ENCODE data around the gene USP26. TPM values are rescaled to one million over a fixed set of nuclear protein-coding genes. Genes with fewer than 3 reads are reported as not detected.

USP26 gene
- total and polyA plus RNA-seq, 2 experiments from 2014 or later = not detected

DNA sequence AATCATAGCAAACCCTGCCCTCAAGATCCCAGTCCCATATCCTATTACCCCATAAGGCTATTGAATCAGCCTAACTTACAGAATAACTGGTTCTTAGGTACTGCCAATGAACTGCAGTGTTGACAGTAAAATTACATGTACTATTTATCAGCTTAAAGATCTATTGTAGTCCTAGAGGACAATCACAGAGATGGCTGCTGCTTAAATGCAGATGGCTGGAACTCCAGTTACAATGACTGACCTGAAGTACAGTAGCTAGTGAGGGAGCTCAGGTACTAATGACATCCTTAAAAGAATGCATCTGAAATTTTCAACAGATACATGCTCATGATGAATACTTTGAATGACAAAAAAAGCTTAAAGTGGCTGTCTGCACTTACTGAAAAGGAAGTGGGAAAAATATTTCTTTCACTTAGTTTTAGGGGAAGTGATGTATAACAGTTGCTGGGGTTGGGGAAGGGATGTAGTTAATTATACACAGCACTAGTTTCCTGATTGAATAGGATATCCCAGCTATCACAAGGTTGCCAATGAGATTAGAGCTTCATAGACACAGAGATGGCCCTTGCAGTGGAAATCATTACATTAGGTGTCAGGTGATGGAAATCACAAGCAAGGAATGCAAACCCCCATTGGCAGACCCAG, 42.0 kb downstream of the USP26 start:
- Histone ChIP-seq H3K9me3 (ENCODE audit: low read depth) (no peaks in the 10 kb centered on the region), H3K4me3 (no peak overlapping the region), H3K4me1 (ENCODE audit: insufficient read depth) (no peaks in the 10 kb centered on the region), H4K20me1 (ENCODE audit: insufficient read depth) (no peaks in the 10 kb centered on the region), H3F3A (ENCODE audit: insufficient read depth) (no peaks in the 10 kb centered on the region), H3K79me2 (ENCODE audit: insufficient read depth) (no peaks in the 10 kb centered on the region), H3K9me2 (ENCODE audit: insufficient read depth) (no peaks in the 10 kb centered on the region), H3K4me2 (ENCODE audit: unreplicated experiment) (no peak overlapping the region), H3K27ac (no peak overlapping the region), H2AFZ (no peak overlapping the region), H3K27me3 (replicated peaks; ENCODE audit: insufficient read depth) (no peaks in the 10 kb centered on the region), H3K36me3 (ENCODE audit: low read depth) (no peaks in the 10 kb centered on the region), H3K9ac (no peak overlapping the region)
- DNase-seq = no peak
- TF ChIP-seq EZH2 (IDR thresholded peaks at IDR 0.05; ENCODE audit: insufficient read depth, poor library complexity, severe bottlenecking) (no peak), EZH2phosphoT487 (IDR thresholded peaks at IDR 0.05; ENCODE audit: insufficient read depth, low read depth) (no peak)
- in situ Hi-C loops (cut with MboI) = no loop called here

DNA sequence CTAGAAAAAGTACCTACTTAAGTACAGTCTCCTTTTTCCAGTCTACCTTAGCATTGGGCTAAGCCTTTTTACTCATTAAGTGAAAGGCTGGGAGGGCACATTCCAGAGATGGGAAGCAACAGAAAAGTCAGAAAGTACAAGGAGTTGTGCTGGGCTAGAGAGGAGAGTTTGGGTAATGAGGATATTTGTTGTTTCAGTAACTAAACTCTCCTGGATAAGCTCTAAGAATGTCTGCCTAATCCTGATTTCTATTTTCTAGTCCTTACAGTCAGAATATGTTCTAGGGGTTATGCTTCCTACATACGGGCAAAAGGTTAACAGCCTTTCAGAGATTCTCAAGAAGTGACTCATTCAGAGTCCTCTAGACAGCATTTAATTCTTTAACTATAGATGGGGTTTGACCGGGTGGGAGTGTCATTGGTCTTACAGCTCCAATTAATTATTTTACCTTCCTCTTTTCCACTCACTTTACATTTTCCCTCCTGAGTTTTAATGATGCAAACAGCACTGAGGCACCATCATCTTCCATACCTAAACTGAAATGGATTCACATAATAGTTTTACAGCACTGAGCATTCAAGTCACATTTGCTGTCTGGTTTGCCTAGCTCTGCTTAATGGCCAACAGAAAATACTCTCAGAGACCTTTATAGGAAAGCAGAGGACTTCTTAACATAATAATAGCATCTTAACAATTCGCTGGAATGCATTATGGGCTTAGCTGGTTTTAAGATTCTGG, 42.9 kb downstream of the USP26 start:
- Histone ChIP-seq H3K36me3 (ENCODE audit: low read depth) (no peaks in the 10 kb centered on the region), H3K4me2 (ENCODE audit: unreplicated experiment) (no peak overlapping the region), H3F3A (ENCODE audit: insufficient read depth) (no peaks in the 10 kb centered on the region), H3K9me3 (ENCODE audit: low read depth) (no peaks in the 10 kb centered on the region), H2AFZ (no peak overlapping the region), H3K79me2 (ENCODE audit: insufficient read depth) (no peaks in the 10 kb centered on the region), H3K4me3 (no peak overlapping the region), H3K27me3 (replicated peaks; ENCODE audit: insufficient read depth) (no peaks in the 10 kb centered on the region), H3K27ac (no peak overlapping the region), H3K9ac (no peak overlapping the region), H3K4me1 (ENCODE audit: insufficient read depth) (no peaks in the 10 kb centered on the region), H3K9me2 (ENCODE audit: insufficient read depth) (no peaks in the 10 kb centered on the region), H4K20me1 (ENCODE audit: insufficient read depth) (no peaks in the 10 kb centered on the region)
- WGBS, 2 experiments (ENCODE audit: low coverage in 1 of 2, low lambda C conversion rate in 2 of 2, missing lambda C conversion rate in 2 of 2) = 36 to 52% methylated on average over 3 of the region's 3 CpGs
- DNase-seq = no peak
- TF ChIP-seq EZH2phosphoT487 (IDR thresholded peaks at IDR 0.05; ENCODE audit: insufficient read depth, low read depth) (no peak), EZH2 (IDR thresholded peaks at IDR 0.05; ENCODE audit: insufficient read depth, poor library complexity, severe bottlenecking) (no peak)
- in situ Hi-C loops (cut with MboI) = no loop called here

DNA sequence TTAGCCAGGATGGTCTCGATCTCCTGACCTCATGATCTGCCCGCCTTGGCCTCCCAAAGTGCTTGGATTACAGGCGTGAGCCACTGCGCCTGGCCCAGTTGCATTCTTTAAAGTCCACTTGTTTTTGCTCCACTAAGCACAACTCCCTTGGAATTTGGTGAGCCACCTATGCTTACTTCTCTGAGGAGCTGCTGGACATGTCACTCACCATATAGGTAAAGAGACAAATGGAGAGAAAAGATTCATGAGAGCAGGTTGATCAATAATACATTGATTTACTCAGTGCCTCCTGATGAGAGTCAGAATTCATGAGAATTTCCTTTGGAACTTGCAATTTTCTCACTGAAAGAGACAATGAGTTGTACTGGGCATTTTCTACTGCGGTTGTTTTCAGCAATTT, 48.2 kb downstream of the USP26 start:
- no peaks in the 10 kb centered on the region for H3F3A ChIP-seq (ENCODE audit: insufficient read depth)
- H3K4me2 ChIP-seq (ENCODE audit: unreplicated experiment) = no peak overlapping the region
- H3K9me3 ChIP-seq (ENCODE audit: low read depth) = no peaks in the 10 kb centered on the region
- no peak overlapping the region for H3K9ac ChIP-seq
- in situ Hi-C loops (cut with MboI) = no loop called here
- H3K36me3 ChIP-seq (ENCODE audit: low read depth) = no peaks in the 10 kb centered on the region
- no peaks in the 10 kb centered on the region for H3K79me2 ChIP-seq (ENCODE audit: insufficient read depth)
- no peaks in the 10 kb centered on the region for H3K4me1 ChIP-seq (ENCODE audit: insufficient read depth)
- H4K20me1 ChIP-seq (ENCODE audit: insufficient read depth) = no peaks in the 10 kb centered on the region
- 46 to 53% methylated on average over 5 of the region's 5 CpGs for WGBS, 2 experiments (ENCODE audit: low coverage in 1 of 2, low lambda C conversion rate in 2 of 2, missing lambda C conversion rate in 2 of 2)
- no peak overlapping the region for H3K4me3 ChIP-seq
- H3K27me3 ChIP-seq (replicated peaks; ENCODE audit: insufficient read depth) = no peaks in the 10 kb centered on the region
- no peaks in the 10 kb centered on the region for H3K9me2 ChIP-seq (ENCODE audit: insufficient read depth)
- TF ChIP-seq EZH2 (IDR thresholded peaks at IDR 0.05; ENCODE audit: insufficient read depth, poor library complexity, severe bottlenecking) (no peak), EZH2phosphoT487 (IDR thresholded peaks at IDR 0.05; ENCODE audit: insufficient read depth, low read depth) (no peak)
- H3K27ac ChIP-seq = no peak overlapping the region
- no peak overlapping the region for H2AFZ ChIP-seq
- DNase-seq = no peak

DNA sequence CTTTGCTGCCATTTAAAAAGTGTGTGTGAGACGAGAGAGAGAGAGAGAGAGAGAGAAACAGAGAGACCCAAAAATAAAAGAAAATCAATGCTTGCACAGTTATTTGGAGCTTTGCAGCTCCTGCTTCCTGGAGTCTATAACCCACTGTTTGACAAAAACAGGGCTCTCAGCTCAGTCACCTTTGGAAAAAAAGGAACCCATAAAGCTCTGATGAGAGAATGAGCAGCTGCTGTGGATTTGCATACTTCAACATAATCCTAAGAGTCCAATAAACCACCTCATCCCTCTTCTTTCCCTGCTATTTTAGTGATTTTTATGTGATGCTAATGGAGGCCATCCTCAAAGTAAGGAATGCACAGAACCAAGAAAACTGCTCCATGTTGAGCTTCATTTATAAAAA, 50.3 kb downstream of the USP26 start:
- no peak for DNase-seq
- Histone ChIP-seq H3K27ac (no peak overlapping the region), H3K4me2 (ENCODE audit: unreplicated experiment) (no peak overlapping the region), H3K27me3 (replicated peaks; ENCODE audit: insufficient read depth) (no peaks in the 10 kb centered on the region), H4K20me1 (ENCODE audit: insufficient read depth) (no peaks in the 10 kb centered on the region), H3K9ac (no peak overlapping the region), H3F3A (ENCODE audit: insufficient read depth) (no peaks in the 10 kb centered on the region), H3K79me2 (ENCODE audit: insufficient read depth) (no peaks in the 10 kb centered on the region), H3K4me3 (no peak overlapping the region), H2AFZ (no peak overlapping the region), H3K4me1 (ENCODE audit: insufficient read depth) (no peaks in the 10 kb centered on the region), H3K36me3 (ENCODE audit: low read depth) (no peaks in the 10 kb centered on the region), H3K9me3 (ENCODE audit: low read depth) (no peaks in the 10 kb centered on the region), H3K9me2 (ENCODE audit: insufficient read depth) (no peaks in the 10 kb centered on the region)
- WGBS, 2 experiments (ENCODE audit: low coverage in 1 of 2, low lambda C conversion rate in 2 of 2, missing lambda C conversion rate in 2 of 2) = 10% methylated on average over 1 of the region's 1 CpG; no CpG with 5 or more reads in 1 of the 2 experiments
- TF ChIP-seq EZH2 (IDR thresholded peaks at IDR 0.05; ENCODE audit: insufficient read depth, poor library complexity, severe bottlenecking) (no peak), EZH2phosphoT487 (IDR thresholded peaks at IDR 0.05; ENCODE audit: insufficient read depth, low read depth) (no peak)
- in situ Hi-C loops (cut with MboI) = no loop called here
